Smooth muscle cell (in vitro differentiated cells): ENCODE measurements around the gene TIGD7. TPM values are rescaled to one million over a fixed set of nuclear protein-coding genes. Genes with fewer than 3 reads are reported as not detected.

Source experiments
- DNase-seq: peaks from one replicate; lab custom pipeline; 2025; ENCODE audit not compliant: unreplicated experiment; lab: John Stamatoyannopoulos, UW
- H2AFZ ChIP-seq: fragments of 200-600 bp; sonication (generic); 2 replicates; pipeline ENCODE4 v1.6.0; 2016; ENCODE audit warnings: antibody characterized with exemption, low read depth, mild to moderate bottlenecking
- H3F3A ChIP-seq: fragments of 200-600 bp; sonication (generic); 2 replicates; pipeline ENCODE4 v1.6.0; 2017; ENCODE audit warnings: antibody characterized with exemption, low read depth
- H3K27ac ChIP-seq: fragments of 200-600 bp; sonication (generic); 2 replicates; pipeline ENCODE4 v1.5.1; 2016; ENCODE audit warnings: low read depth, mild to moderate bottlenecking
- H3K27me3 ChIP-seq: fragments of 200-600 bp; sonication (generic); 2 replicates; pipeline ENCODE4 v1.6.1; 2016; ENCODE audit warnings: low read depth, mild to moderate bottlenecking
- H3K36me3 ChIP-seq: fragments of 200-600 bp; sonication (generic); 2 replicates; pipeline ENCODE4 v1.5.1; 2016; ENCODE audit warnings: low read depth
- H3K4me1 ChIP-seq: fragments of 200-600 bp; sonication (generic); 2 replicates; pipeline ENCODE4 v1.5.1; 2016; ENCODE audit warnings: low read depth
- H3K4me2 ChIP-seq: fragments of 200-600 bp; sonication (generic); 2 replicates; pipeline ENCODE4 v1.6.0; 2016; ENCODE audit warnings: mild to moderate bottlenecking
- H3K4me3 ChIP-seq: fragments of 200-600 bp; sonication (generic); 2 replicates; pipeline ENCODE4 v1.5.1; 2016; ENCODE audit warnings: mild to moderate bottlenecking
- H3K79me2 ChIP-seq: fragments of 200-600 bp; sonication (generic); 2 replicates; pipeline ENCODE4 v1.6.0; 2016; ENCODE audit warnings: low read depth, mild to moderate bottlenecking
- H3K9ac ChIP-seq: fragments of 200-600 bp; sonication (generic); 2 replicates; pipeline ENCODE4 v1.6.0; 2016; ENCODE audit warnings: low read depth
- H3K9me3 ChIP-seq: fragments of 200-600 bp; sonication (generic); replicated peaks from 2 replicates; pipeline ENCODE4 v1.5.1; 2016; ENCODE audit warnings: low read depth
- H4K20me1 ChIP-seq: fragments of 200-600 bp; sonication (generic); 2 replicates; pipeline ENCODE4 v1.6.0; 2016; ENCODE audit warnings: low read depth
- CTCF ChIP-seq: fragments of 200-600 bp; sonication (generic); IDR thresholded peaks from 2 replicates; pipeline ENCODE4 v1.5.1; 2017; ENCODE audit warnings: borderline replicate concordance, mild to moderate bottlenecking, antibody characterized with exemption; ENCODE audit not compliant: insufficient read depth, poor library complexity, severe bottlenecking
- WGBS: methylation state at CpG from one replicate; pipeline ENCODE4 v1.1.7; 2016; ENCODE audit warnings: low lambda C conversion rate; 5-methylcytosine and 5-hydroxymethylcytosine counted together
- polyA plus RNA-seq: library from polyadenylated mRNA; unstranded; fragments of >200 nt; fragmentation: Nextera tagmentation; extraction: Ambion mirVana; gene quantifications from 2 replicates; pipeline ENCODE4 v1.2.1, GENCODE V29; 2016
- total RNA-seq: library from RNA; depleted of rRNA; stranded (reverse); fragments of >200 nt; gene quantifications from 2 replicates; pipeline ENCODE4 v1.2.3, GENCODE V29; 2014

Gene TIGD7
- total and polyA plus RNA-seq, 2 experiments from 2014 or later = 3.6 to 5.0 TPM

- Histone ChIP-seq H3K9me3 (no peaks in the 10 kb centered on the region), H3K4me3 (no peak overlapping the region), H4K20me1 (no peaks in the 10 kb centered on the region), H3K36me3 (no peaks in the 10 kb centered on the region), H3K27me3 (no peaks in the 10 kb centered on the region), H3K27ac (no peak overlapping the region), H3K9ac (no peak overlapping the region), H3K4me1 (no peaks in the 10 kb centered on the region), H2AFZ (no peak overlapping the region), H3K79me2 (no peaks in the 10 kb centered on the region), H3K4me2 (no peak overlapping the region), H3F3A (no peaks in the 10 kb centered on the region)
- 88% methylated on average over 4 of the region's 4 CpGs for WGBS
- TF ChIP-seq CTCF = no peak
- no peak for DNase-seq
These were observed 22.3 kb upstream of the TIGD7 start for GRCh38 chr16:3327514-3327913.

GRCh38 chr16:3321816-3322215 is 16.6 kb upstream of the TIGD7 start:
- Histone ChIP-seq H4K20me1 (no peaks in the 10 kb centered on the region), H3K27ac (no peak overlapping the region), H3K27me3 (no peaks in the 10 kb centered on the region), H3K9ac (no peak overlapping the region), H3K4me2 (no peak overlapping the region), H3K79me2 (no peaks in the 10 kb centered on the region), H3K4me1 (no peaks in the 10 kb centered on the region), H3K4me3 (no peak overlapping the region), H3K36me3 (peaks cover 21% of the 10 kb centered on the region), H3K9me3 (peaks cover 22% of the 10 kb centered on the region), H2AFZ (no peak overlapping the region), H3F3A (no peaks in the 10 kb centered on the region)
- no peak for DNase-seq
- TF ChIP-seq CTCF = no peak
- WGBS = 75% methylated on average over 2 of the region's 2 CpGs

- Histone ChIP-seq H3F3A (no peaks in the 10 kb centered on the region), H3K27ac (no peak overlapping the region), H3K9me3 (peaks cover 50% of the 10 kb centered on the region), H3K4me3 (no peak overlapping the region), H3K36me3 (peaks cover 50% of the 10 kb centered on the region), H3K27me3 (no peaks in the 10 kb centered on the region), H4K20me1 (no peaks in the 10 kb centered on the region), H2AFZ (no peak overlapping the region), H3K4me2 (no peak overlapping the region), H3K4me1 (no peaks in the 10 kb centered on the region), H3K9ac (no peak overlapping the region), H3K79me2 (no peaks in the 10 kb centered on the region)
- DNase-seq = no peak
- 100% methylated on average over 3 of the region's 3 CpGs for whole genome bisulfite sequencing
- TF ChIP-seq CTCF = no peak
These were observed 12.2 kb upstream of the TIGD7 start for GRCh38 chr16:3317315-3317999.

- Histone ChIP-seq H3F3A (no peaks in the 10 kb centered on the region), H3K79me2 (peaks cover 1% of the 10 kb centered on the region), H3K27me3 (no peaks in the 10 kb centered on the region), H3K9me3 (peaks cover 44% of the 10 kb centered on the region), H3K27ac (no peak overlapping the region), H3K36me3 (peaks cover 45% of the 10 kb centered on the region), H3K4me2 (no peak overlapping the region), H4K20me1 (no peaks in the 10 kb centered on the region), H3K4me3 (no peak overlapping the region), H2AFZ (no peak overlapping the region), H3K9ac (no peak overlapping the region), H3K4me1 (no peaks in the 10 kb centered on the region)
- 93% methylated on average over 4 of the region's 4 CpGs for WGBS
- no peak for DNase-seq
- no peak for TF ChIP-seq CTCF
These were observed 6.3 kb upstream of the TIGD7 start for GRCh38 chr16:3311496-3311895.
